HG03342 (cell line): Measurements from ENCODE around the gene SHISA4.
"Not testable (repeated sequence)": the region's sequence is repeated elsewhere in the genome, so short reads cannot be mapped to it uniquely, and the experiment has no call there.

Source experiments
- ATAC-seq: cut with Tn5 transposase; IDR thresholded peaks from one replicate; pipeline ENCODE4 v1.9.1; 2021; ENCODE audit warnings: mild to moderate bottlenecking, moderate library complexity; ENCODE audit not compliant: unreplicated experiment

Gene SHISA4

DNA sequence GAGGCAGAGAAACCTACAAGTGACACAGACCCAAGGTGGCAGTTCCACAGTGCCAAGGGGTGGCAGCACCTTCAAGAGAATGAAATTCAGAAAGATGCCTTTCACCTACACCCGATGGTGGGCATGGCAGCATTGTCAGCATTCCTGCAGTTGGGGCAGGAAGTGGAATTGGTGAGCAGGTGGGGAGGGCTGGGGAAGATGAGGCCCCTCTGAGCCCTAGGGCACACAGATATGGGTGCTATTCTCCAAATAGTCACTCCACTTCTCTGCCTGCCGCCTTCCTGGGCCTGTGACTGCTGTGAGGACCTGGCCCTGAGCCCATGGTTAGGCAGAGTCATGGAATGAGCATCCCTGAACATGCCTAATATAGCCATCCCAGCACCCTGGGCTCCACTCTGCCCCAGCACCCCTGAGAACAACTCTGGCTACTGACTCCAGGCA, 8.3 kb downstream of the SHISA4 start:
- no peak for ATAC-seq

- ATAC-seq, result no peak
Measured at GRCh38 chr1:201898240-201898894, 9.7 kb downstream of the SHISA4 start.

DNA sequence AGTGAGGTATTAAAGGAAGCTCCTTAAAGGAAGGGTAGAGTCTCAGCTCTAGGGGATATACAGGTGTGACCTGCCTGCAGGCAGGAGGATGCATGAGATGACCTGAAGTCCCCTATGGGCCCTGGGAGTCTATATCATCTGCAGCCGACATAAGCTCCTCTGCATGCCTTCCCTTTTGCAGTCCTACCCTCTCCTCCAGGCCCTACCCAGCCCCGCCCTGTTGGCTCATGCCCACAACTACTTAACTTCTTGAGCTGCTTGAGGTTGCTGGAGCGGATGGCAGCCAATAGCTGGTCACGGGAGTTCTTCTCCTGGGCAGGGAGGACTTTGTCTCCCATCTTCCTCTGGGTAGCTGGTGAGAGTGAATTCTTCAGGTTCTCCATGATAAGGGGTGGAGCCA, 10.3 kb downstream of the SHISA4 start:
- no peak for ATAC-seq

DNA sequence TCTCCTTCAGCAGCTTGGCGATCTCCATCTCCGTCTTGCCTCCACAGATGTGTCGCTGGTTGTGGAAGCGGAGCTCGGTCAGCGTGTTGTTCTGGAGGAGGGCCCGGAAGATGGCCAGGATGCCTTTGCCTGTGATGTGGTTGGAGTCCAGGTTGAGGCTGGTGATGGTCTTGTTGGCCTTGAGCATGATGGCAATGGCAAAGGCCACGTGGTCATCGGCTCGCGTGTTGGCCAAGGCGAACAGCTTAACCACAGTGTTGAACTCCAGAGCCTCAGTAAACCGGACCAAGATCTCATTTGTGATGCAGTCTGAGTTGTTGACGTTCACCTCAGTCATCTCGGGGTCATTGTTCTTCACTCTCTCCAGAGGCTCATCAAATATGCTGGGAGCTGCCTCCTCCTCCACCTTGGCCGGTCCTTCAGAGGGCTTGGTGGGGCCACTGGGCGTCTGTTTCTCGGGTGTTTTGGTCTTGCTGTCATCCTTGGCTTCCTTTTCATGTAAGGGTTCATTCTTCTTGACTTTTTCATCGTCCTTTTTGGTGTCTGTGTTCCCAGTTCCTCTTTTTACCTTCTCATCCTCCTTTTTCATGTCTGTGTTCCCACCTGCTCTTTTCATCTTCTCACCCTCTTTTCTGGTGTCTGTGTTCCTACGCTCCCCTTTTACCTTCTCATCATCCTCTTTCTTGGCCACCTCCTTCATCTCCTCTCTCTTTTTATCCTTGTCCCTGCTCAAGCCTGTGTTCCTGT, 11.2 kb downstream of the SHISA4 start:
- no peak for ATAC-seq

DNA sequence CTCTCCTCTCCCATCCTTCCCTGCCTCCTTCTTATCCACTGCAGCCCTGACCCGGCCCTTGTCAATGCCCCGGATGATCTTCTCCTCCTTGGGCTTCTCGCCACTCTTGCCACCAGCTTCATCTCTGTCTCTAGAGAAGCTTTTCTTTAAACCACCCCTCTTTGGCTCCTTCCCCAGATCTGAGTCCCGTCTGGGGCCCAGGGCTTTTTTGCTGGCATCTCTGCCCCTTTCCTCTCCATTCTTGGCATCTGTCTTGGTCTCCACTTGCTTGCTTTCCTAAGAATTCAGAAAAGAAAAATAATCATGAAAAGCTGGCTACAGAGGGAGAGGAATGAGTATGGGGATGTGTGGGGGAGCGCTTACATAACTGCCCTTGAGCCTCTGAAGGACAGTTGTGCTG, 11.8 kb downstream of the SHISA4 start:
- ATAC-seq, result no peak

- ATAC-seq, result not testable (repeated sequence)
Measured at GRCh38 chr1:201901036-201901435, 12.3 kb downstream of the SHISA4 start.

GRCh38 chr1:201902198-201902597, 13.5 kb downstream of the SHISA4 start:
- ATAC-seq, result no peak

- ATAC-seq, result no peak
Measured at GRCh38 chr1:201903135-201903534, 14.4 kb downstream of the SHISA4 start.

DNA sequence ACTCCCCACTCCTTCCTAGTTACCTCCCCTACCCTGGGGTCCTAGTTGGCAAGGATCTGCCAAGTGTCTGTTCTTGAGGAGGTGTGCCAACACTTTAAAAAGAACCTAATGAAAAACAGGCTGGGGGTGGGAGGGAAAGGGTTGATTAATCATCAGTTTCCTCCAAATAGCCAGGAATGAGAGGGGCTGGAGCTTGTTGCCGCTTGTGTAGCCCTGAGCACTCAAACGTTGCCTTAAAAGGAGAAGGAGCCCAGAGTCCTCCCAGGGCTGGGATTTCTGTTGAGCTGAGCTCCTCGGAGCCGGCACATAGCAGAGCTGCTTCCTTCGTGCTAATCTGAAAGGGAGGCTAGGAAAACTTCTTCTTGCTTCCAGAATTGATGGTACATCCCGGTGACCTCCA, 15.9 kb downstream of the SHISA4 start:
- ATAC-seq, result no peak

DNA sequence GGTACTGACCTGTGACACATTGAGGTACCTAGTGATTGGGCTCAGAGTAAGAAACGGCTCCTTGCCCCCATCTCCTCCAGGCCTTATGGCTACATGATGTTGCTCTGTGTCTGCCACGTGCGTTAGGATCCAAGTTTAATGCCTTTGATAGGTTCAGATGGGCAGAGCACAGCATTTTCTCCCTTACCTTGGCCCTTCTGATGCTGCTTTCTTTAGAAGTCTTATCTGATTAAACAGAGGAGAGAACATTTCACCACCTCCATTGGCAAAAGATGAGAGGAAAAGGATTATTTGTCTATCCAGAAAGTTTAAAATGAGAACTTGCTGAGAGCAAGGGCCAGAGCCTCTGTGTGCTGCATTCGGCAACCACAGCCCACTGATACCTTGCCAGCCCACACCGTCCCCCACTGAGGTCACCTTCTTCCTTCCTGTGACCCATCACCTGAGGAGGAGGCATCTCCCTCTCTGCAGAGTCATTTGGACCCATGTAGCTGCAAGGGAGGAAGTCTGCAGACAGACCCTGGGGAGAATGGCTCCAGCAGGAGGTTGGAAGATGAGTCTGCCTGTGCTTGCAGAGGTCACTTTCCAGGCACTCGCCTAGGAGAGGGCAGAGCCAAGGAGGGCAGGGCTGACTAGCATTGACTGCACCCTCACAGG, 16.7 kb downstream of the SHISA4 start:
- ATAC-seq, result no peak

DNA sequence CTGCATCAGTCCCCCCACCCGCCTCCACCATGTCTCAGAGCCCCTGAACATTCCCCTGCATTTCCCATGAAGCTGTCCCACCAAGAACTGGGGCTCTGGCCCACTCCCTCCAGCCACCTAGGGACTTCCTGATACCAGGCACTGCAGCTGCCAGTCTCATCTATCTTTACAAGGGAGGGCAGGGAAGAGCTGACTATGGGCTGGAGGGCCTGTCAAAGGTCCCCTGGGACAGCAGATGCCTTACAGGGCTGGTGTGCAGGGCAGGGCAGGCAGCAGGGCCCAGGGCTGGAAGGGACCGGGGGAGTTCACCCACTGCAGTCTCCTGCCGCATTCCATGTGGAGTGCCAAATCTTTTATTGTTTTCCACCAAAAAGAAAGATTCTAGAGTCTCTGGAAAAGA, 17.6 kb downstream of the SHISA4 start:
- no peak for ATAC-seq

DNA sequence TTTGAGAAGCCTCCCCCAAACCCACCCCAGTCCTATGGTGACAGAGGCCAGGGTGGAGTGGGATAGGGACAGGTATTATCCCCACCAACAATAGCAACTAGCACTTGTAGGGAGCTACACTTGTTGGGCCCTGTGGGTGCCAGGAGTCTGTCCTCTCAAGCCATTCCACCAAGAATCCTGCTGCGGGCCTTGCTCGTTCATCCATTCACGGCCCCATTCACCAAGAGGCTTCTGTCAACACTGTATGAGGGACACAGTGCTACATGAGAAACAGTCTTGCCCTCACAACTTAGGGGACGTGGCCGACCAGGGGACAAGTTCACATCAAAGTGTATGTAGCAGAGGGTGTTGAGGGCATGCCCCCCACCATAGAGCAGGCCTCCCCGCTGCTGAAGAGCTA, 18.9 kb downstream of the SHISA4 start:
- no peak for ATAC-seq

DNA sequence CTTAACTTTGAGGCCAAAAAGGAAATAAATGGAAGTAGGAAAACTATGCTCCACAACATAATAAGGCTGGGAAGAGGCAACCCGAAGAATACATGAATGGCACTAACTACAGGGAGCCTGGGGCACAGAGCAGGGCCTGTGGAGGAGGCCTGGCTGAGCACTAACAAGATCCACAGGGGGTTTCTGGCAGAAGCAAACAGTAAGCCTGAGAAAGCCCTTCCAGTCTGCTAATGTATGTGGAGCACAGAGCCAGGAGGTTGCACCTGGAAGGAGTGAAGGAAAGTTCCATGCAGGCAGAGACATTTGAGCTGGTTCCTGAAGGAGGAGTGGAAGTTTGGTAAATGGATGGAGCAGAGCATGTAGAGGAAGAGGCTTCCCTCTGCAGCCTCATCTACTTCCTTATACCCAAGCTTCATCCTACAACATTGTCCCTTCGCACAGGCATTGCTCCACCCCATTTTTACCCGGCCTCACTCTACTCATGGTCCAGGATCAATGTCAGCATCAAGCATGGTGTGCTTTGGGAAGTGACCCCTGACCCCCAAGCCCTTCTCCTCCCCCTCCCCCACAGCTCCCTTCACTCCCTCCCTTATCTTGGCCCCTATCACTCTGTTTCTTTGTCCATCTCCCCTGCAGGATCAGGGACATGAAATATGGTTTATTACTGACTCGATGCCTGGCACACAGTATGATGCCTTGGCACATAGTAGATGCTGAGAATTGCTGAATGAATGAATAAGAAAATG, 23.3 kb downstream of the SHISA4 start:
- ATAC-seq, result no peak

GRCh38 chr1:201912832-201913231, 24.1 kb downstream of the SHISA4 start:
- ATAC-seq, result no peak

DNA sequence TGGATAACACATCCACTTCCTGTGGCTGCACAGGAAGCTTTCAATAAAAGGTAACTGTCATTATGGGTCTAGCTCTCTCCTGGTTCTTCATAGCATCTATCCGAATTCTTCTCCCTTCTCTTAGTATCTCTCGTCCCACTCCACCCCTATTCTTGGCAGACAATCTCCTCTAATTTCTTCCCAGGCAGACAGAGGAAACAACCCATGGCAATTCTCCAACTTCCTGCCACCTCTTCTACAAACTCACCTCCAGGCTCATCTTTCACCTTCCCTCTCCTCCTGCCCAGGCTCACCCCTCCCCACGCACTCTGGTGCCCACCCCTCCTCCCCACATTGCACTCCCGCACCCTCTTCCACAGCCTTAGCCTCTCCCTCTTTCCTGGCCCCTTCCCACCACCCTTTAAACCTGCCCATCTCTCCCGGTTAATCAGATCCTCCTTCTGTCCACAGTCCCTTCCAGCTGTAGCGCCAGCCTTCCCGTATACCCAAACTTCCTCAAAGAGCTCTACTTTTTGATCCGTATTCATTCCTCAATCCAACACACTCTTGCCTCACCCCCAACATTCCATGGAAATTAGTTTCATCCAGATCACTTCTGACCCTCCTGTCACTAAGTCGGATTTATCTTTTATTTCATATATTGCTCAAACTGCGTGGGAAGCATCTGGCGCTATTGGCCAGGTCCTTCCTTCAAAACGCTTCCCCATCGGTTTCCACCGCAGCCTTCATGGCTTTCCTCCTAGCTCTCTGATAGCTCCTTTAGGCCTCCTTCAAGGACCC, 25.9 kb downstream of the SHISA4 start:
- no peak for ATAC-seq

DNA sequence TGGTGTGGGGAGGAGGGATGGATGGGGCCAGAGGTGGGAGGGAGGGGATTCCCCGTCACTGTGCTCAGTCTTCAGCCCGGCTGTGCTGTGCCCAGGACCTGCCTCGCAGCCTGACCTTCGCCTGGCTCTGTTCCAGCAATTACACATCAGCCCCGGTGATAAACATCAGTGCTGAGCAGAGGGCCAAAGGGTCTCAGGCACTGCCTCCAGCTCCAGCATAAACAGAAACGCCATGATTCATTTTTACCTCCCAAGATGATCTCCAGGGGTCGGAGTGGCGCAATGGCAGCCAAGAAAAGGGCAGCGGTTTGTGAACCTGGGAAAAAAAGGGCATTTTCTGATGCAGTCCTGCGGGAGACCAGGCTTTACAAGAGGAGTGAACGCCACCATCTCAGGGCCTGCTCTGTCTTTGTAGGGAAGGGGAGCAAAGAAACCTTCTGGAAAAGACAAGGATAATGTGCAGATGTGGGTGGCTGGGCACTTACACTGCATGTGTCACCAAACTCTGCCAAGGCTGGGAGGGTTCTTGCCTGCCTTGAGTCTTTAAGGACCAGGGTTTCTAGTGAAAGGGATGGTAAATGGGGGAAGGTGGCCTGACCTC, 28.1 kb downstream of the SHISA4 start:
- no peak for ATAC-seq

- no peak for ATAC-seq
Measured at GRCh38 chr1:201917362-201918033, 28.8 kb downstream of the SHISA4 start.

DNA sequence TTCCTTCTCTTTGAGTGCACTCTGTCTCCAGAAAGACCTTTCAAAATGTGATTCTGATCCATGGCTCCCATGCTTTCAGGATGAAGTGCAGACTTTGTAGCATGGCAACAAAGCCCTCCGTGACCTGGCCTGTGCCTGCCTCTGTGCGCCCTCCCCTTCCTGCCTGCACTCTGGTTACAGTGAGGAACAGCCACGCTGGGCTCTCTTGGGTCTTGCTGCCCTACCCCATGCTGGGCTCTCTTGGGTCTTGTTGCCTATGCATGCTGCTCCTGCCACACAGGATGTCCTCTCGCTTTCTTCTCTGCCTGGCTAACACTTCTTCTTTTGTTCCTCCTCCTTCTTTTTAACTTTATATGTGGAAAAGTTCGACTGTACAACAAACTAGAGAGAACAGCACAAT, 29.6 kb downstream of the SHISA4 start:
- no peak for ATAC-seq

- ATAC-seq, result no peak
Measured at GRCh38 chr1:201921952-201922558, 33.4 kb downstream of the SHISA4 start.

GRCh38 chr1:201925301-201925567, 36.5 kb downstream of the SHISA4 start:
- ATAC-seq, result no peak
